Right kidney (tissue), 1 donor: ENCODE measurements around the gene GTF3C1.

Experiments
- DNase-seq: peaks from one replicate; pipeline ENCODE4 v3.0.0-alpha.2; 2016

The GTF3C1 gene

DNA sequence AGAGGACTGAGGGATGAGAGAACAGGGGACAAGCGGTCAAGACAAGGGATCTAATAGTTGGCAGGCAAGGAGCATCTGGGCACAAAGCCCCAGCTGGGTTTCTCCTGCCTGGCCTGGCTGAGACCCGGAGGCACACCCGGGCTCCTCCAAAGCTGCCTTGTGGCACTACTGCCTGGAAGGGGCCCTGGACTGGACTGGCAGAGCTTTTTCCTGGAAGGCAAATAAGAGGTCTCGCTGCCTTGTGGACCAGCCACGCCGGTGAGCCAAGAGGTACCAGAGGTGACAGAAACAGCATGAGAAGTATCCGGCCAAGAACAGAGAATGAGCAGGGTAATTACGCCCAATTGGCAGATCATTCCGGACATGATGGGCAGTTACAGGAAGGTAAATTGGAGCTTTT lies 64.6 kb downstream of the GTF3C1 start:
- no peak for DNase-seq

DNA sequence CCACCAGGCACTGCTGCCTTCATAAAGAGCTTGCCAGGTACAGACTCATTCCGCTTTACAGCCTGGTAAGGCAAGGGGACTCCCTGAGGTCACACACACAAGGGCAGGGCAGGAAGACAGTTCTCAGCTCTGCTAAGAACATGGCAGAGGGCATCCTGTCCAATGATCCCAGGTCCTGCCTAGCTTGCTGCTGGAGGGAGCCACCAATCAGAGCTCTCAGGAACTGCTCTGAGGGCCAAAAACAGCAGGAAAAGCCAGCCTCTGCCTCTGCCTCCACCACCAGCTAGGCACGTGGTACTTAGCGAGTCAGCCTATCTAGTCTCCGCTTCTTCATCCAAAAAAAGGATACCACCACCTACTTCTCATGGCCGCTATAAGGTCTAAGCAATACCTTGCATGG lies 66.1 kb downstream of the GTF3C1 start:
- DNase-seq = no peak

GRCh38 chr16:27483088-27483437 lies 66.7 kb downstream of the GTF3C1 start:
- DNase-seq = no peak

DNA sequence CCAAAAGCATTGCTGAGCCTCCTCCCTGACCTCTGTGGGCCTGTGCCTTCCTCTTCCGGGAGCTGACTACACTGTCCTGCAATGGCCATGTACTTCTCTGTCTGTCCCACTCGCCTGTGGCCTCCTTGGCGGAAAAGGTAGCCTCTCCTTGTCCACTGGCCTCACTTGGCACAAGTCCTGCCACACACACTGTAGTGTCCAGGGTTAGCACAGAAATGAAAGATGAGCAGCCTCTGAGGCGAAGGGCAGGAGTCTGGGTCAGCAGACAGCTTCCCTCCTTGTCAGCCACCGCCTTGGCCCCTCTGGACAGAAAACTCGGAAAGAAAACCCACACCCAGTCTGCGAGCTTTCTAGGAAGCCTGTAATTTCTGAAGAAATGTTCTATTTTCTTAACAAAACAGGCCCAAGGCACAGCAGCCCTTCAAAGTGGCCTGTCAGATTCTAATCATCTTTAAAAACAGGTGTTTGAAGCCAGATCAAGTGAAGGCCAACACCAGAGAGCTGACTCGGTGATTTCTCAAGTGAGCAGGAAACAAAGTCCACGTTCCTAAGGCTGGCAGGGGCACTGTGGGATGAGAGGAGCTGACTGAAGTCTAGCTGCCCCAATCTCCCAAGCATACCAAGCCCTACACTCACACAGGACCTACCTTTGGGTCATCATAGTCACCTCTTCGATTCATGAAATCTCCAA lies 67.2 kb downstream of the GTF3C1 start:
- DNase-seq = no peak

- no peak for DNase-seq
Observed at GRCh38 chr16:27481282-27481934, 68.3 kb downstream of the GTF3C1 start.

- DNase-seq = no peak
Observed at GRCh38 chr16:27480761-27481160, 69.0 kb downstream of the GTF3C1 start.

- no peak for DNase-seq
Observed at GRCh38 chr16:27476240-27476639, 73.5 kb downstream of the GTF3C1 start.

DNA sequence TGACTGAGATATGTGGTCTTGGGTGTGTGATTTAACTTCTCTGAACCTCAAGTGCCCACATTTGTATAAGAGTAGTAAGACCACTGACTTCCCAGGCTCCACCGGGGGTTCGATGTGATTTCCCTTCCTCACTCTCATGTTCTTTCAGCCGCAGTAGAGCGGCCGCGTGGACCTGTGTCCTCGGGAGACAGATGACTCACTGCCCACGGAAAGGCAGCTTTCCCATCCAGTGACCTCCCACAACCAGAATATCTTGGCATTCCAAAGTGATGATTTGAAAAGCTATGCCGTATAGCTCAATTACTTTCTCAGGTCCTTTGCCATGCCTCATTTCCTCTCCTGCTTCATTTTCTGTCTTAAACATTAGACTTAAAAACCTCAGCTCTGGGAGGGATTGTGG lies 74.2 kb downstream of the GTF3C1 start:
- DNase-seq = no peak

DNA sequence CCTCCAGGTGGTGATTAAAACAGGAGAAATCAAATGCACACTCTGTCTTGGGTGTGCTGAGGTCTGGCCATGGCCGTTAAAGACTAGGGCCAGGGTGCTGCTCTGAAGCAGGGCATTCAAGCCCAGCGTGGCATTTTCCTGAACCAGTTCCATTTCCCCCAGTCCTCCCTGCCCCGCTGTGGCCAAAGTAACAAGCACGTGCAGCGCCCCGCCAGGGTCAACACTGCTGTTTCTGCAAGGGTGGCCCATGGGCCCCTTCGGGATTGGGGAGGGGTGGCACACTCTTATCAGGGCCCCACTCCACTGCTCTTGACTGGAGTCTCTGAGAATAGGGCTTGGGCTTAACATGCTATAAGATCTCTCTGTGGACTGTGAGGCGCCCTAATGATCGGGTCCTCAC lies 74.8 kb downstream of the GTF3C1 start:
- DNase-seq = no peak

GRCh38 chr16:27474041-27474440 lies 75.7 kb downstream of the GTF3C1 start:
- no peak for DNase-seq

- no peak for DNase-seq
Observed at GRCh38 chr16:27473101-27473900, 76.4 kb downstream of the GTF3C1 start.

DNA sequence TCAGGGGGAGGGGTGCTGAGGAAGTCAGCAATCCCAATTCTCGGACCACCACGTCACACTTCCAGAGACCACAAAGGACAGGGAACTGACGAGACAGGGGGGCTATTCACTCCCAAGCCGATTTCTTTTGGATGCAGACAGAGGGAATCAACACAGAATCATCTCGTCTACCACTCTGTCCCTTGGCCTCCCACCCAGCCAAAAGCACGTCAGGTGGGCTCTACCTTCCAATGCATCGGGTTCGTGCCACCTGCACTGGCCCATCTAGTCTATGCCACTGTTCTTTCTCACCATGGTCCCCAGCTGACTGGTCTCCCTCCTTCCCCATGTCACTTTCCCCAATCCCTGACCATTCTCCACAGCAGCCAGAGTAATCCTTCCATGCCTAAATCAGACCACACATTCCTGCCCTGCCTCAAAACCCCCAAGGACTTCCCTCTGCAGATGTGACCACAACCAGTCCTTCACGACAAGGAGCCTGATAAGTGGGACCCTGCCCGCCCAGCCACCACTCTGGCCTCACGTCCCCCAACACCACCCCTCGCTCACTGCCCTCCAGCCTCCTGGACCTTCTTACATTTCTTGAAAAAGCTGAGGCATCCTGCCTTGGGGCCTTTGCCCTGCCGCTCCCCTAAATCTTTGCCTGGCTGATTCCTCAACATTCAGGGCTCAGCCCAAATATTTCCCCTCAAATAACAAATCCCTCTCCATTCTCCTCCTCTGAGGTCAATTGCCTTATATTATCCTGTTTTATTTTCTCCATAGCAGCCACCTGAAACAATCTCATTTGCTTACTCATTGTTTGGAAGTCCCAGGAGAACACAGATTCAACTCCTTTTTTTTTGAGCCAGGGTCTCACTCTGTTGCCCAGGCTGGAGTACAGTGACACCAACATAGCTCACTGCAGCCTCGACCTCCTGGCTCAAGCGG lies 77.4 kb downstream of the GTF3C1 start:
- no peak for DNase-seq

DNA sequence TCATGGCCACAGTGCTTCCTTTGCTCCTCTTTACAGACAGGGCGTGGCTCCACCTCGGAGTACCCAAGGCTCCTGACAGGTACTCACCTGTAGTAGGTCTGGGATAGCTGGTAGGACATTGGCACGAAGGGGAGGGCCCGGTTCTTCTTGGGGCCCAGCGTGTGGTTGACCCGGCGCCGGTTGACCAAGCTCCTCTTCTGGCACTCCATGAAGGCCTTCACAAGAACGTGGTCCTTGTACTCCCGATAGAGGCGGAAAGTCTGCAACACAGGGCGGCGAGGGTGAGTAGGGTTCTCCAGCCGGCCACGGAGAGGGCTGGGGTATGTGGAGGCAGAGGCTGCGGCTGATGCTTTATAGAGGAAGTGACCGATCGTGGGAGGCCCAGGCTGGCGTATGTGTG lies 78.1 kb downstream of the GTF3C1 start:
- no peak for DNase-seq

- DNase-seq = no peak
Observed at GRCh38 chr16:27470567-27471431, 78.9 kb downstream of the GTF3C1 start.

- no peak for DNase-seq
Observed at GRCh38 chr16:27468941-27469531, 80.7 kb downstream of the GTF3C1 start.

DNA sequence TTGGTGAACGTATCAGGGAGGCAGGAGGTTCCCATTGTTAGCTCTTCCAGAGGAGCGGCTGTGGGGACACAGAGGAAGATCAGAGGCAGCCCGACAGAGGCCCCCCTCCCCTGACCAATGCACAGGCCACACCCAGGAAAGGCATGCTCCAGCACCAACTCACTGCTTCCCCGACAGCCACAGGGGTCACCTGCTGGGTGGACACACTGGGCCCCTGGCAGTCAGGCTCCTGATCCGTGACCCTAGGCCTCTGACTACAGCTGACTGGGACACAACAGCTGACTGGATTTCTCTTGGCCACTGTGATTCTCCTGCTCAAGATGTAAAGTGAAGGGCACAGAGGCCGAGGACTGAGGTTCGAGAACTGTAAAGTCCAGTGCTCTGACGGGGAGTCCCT lies 84.2 kb downstream of the GTF3C1 start:
- DNase-seq = no peak

DNA sequence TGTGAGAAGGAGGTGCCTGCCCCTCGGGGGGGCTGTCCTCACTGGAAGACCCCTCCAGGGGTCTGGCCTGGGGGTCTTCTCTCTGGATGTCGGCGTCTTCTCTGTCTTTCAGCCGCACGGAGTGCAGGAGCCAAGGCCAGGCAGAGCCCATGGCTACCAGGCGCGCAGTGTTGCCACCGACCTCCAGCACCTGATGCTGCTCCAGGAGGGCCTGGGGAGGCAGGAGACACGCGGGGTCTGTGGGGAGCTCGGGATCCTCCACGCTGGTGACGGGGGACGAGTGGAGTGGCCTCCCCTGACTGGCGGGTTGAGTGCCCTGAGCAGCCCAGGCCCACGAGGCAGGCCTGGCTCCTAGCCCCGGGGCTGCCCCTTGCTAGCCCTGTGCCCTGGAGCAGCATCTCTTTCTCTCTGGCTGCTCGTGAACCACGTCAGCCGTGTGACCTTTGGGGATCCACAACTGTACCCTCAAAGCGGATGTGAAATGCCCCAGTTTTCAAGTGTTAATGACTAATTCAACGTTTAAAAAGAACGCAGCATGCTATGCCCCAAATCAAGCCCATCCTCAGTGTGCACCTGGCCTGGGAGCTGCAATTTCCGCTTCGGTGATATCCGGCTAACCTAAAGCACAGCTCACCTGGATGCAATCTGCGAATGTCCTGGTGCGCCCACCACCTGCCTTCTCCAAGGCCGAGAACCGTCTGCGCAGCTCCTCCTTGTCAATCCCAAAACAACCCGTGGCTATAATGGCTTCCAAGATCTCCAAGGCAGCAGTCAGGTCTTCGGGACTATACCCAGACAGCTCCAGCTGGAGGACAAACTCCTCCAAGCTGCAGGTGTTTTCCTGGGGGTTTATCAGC lies 84.9 kb downstream of the GTF3C1 start:
- no peak for DNase-seq

GRCh38 chr16:27463741-27464591 lies 85.7 kb downstream of the GTF3C1 start:
- no peak for DNase-seq
